HepG2 (cell line): ENCODE measurements around the gene BORCS5. TPM values are rescaled to one million over a fixed set of nuclear protein-coding genes. Genes with fewer than 3 reads are reported as not detected.

Experiments used
- BATF2 ChIP-seq: sonication (generic); formaldehyde crosslinking; IDR thresholded peaks from 2 replicates; pipeline ENCODE4 v1.8.0; 2022; ENCODE audit warnings: mild to moderate bottlenecking, missing genetic modification reagents, moderate library complexity
- CAMTA2 ChIP-seq: sonication (generic); formaldehyde crosslinking; IDR thresholded peaks from 2 replicates; pipeline ENCODE4 v1.4.0; 2020; ENCODE audit warnings: mild to moderate bottlenecking, missing genetic modification reagents, borderline replicate concordance
- CENPT ChIP-seq: sonication (generic); formaldehyde crosslinking; IDR thresholded peaks from 2 replicates; pipeline ENCODE4 v1.8.0; 2022; ENCODE audit warnings: low read depth, mild to moderate bottlenecking, moderate library complexity, missing genetic modification reagents
- ELF3 ChIP-seq: IDR thresholded peaks from 2 replicates; pipeline ENCODE4 v1.6.1; 2016; ENCODE audit warnings: missing genetic modification reagents, missing compliant biosample characterization
- ESRRA ChIP-seq: sonication (generic); formaldehyde crosslinking; IDR thresholded peaks from 2 replicates; pipeline ENCODE4 v1.5.1; 2020; ENCODE audit warnings: mild to moderate bottlenecking, low read depth, missing genetic modification reagents
- GZF1 ChIP-seq: sonication (generic); formaldehyde crosslinking; IDR thresholded peaks from 2 replicates; pipeline ENCODE4 v1.5.1; 2020; ENCODE audit warnings: mild to moderate bottlenecking, missing genetic modification reagents
- KAT2B ChIP-seq: fragments of 150-350 bp; IDR thresholded peaks from 2 replicates; pipeline ENCODE4 v1.6.1; 2014; ENCODE audit warnings: low read depth, low read length, borderline replicate concordance
- KLF11 ChIP-seq: IDR thresholded peaks from 2 replicates; pipeline ENCODE4 v1.6.1; 2016; ENCODE audit warnings: missing compliant biosample characterization
- MXD4 ChIP-seq: IDR thresholded peaks from 2 replicates; pipeline ENCODE4 v1.6.1; 2016; ENCODE audit warnings: mild to moderate bottlenecking, missing biosample characterization, missing genetic modification reagents
- NFKB2 ChIP-seq: sonication (generic); formaldehyde crosslinking; IDR thresholded peaks from 2 replicates; pipeline ENCODE4 v1.4.0; 2020; ENCODE audit warnings: missing genetic modification reagents, borderline replicate concordance
- PAXIP1 ChIP-seq: sonication (generic); formaldehyde crosslinking; conservative IDR thresholded peaks from 2 replicates; pipeline ENCODE4 v1.4.0; 2020; ENCODE audit warnings: mild to moderate bottlenecking, missing genetic modification reagents, moderate library complexity
- PLSCR1 ChIP-seq: sonication (generic); formaldehyde crosslinking; IDR thresholded peaks from 2 replicates; pipeline ENCODE4 v1.5.0; 2020; ENCODE audit warnings: missing genetic modification reagents, mild to moderate bottlenecking, borderline replicate concordance
- RNF2 ChIP-seq: fragments of 450-650 bp; conservative IDR thresholded peaks from 2 replicates; pipeline ENCODE4 v1.6.1; 2016; ENCODE audit warnings: low read depth
- SP140L ChIP-seq: sonication (generic); formaldehyde crosslinking; IDR thresholded peaks from 2 replicates; pipeline ENCODE4 v1.4.0; 2020; ENCODE audit warnings: missing genetic modification reagents, borderline replicate concordance
- ZBTB7B ChIP-seq: sonication (generic); formaldehyde crosslinking; IDR thresholded peaks from 2 replicates; pipeline ENCODE4 v1.4.0; 2020; ENCODE audit warnings: missing genetic modification reagents
- ZNF598 ChIP-seq: sonication (generic); formaldehyde crosslinking; IDR thresholded peaks from 2 replicates; pipeline ENCODE4 v1.5.1; 2020; ENCODE audit warnings: mild to moderate bottlenecking, missing genetic modification reagents, borderline replicate concordance
- ZNF740 ChIP-seq: sonication (generic); formaldehyde crosslinking; IDR thresholded peaks from 2 replicates; pipeline ENCODE4 v1.4.0; 2020; ENCODE audit warnings: missing genetic modification reagents
- ZNF850 ChIP-seq: sonication (generic); formaldehyde crosslinking; conservative IDR thresholded peaks from 2 replicates; pipeline ENCODE4 v1.9.0; 2021; ENCODE audit warnings: mild to moderate bottlenecking, missing genetic modification reagents
- polyA plus RNA-seq, 8 experiments: library from polyadenylated mRNA; depleted of rRNA in 3 of 8; stranded (reverse) in 7 of 8; unstranded in 1 of 8; fragments of >200 nt; fragmentation: Illumina TruSeq in 4 of 8; extraction: Trizol in 4 of 8; gene quantifications; 2 replicates each; pipeline versions ENCODE4 v1.2.1 to v1.2.3, GENCODE V29; 2011 to 2016; ENCODE audit warnings: low read depth in 4 of 8, missing spikeins in 1 of 8, mixed read lengths in 1 of 8; ENCODE audit not compliant: insufficient read depth in 1 of 8
- total RNA-seq, 5 experiments: library from RNA; depleted of rRNA; stranded (reverse); fragments of >200 nt; fragmentation: Illumina TruSeq; extraction: Trizol; gene quantifications; 2 replicates each; pipeline ENCODE4 v1.2.3, GENCODE V29; 2016; ENCODE audit warnings: low read depth in 1 of 5
- TF ChIP-seq, protein P1 (sequence below): IDR thresholded peaks from 2 replicates; pipeline ENCODE4 v1.6.1; 2016; ENCODE audit warnings: mild to moderate bottlenecking, missing biosample characterization, missing genetic modification reagents
- TF ChIP-seq, protein P2 (sequence below): sonication (generic); formaldehyde crosslinking; IDR thresholded peaks from 2 replicates; pipeline ENCODE4 v1.4.0; 2020; ENCODE audit warnings: missing genetic modification reagents, borderline replicate concordance
- TF ChIP-seq, protein P3 (sequence below): sonication (generic); formaldehyde crosslinking; IDR thresholded peaks from 2 replicates; pipeline ENCODE4 v1.4.0; 2020; ENCODE audit warnings: mild to moderate bottlenecking, missing genetic modification reagents

Gene BORCS5
- total and polyA plus RNA-seq, 2 of the 13 experiments (the other 11 are each of a cell fraction or from before 2014, with no cell fraction given): 3.9 to 4.7 TPM

DNA sequence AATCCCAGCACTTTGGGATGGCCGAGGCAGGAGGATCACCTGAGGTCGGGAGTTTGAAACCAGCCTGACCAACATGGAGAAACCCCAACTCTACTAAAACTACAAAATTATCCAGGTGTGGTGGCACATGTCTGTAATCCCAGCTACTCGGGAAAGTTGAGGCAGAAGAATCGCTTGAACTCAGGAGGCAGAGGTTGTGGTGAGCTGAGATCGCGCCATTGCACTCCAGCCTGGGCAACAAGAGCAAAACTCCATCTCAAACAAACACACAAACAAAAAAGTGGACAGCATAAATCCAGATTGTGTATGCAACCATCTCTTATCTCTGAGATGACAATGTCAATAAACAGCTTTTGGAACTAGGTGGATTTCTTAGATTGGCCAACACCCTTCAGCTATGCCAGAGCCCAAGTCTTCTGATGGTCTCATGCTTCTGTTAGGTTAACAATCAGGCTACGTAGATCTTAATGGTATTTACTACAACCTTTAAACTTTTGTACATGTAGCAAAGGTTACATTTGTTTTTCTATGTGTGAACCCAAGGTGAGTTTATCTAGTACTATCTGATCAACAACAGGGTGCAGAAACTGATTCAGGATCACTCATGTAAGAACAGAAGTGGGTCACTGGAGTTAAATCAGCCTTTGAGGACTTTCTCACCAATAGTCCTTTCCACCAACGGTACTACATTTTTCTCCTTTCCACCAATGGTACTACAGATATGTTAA lies 132.1 kb downstream of the BORCS5 start (continued):
- no peak for TF ChIP-seq PLSCR1 (CRISPR knock-in tag)
- no peak for TF ChIP-seq BATF2 (CRISPR knock-in tag)
- TF ChIP-seq RNF2: no peak
- 0 out of 2 replicates have a peak, but pooled peaks have one; percentile 25 for TF ChIP-seq ZBTB7B
- no peak for TF ChIP-seq ZNF598 (CRISPR knock-in tag)
- TF ChIP-seq GZF1 (CRISPR knock-in tag): no peak
- no peak for TF ChIP-seq KLF11
- no peak for TF ChIP-seq CENPT (CRISPR knock-in tag)
- TF ChIP-seq, protein P1, sequence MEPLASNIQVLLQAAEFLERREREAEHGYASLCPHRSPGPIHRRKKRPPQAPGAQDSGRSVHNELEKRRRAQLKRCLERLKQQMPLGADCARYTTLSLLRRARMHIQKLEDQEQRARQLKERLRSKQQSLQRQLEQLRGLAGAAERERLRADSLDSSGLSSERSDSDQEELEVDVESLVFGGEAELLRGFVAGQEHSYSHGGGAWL (CRISPR knock-in tag): no peak
- TF ChIP-seq CAMTA2 (CRISPR knock-in tag): no peak
- TF ChIP-seq ESRRA (CRISPR knock-in tag): 0 out of 2 replicates have a peak, but pooled peaks have one; percentile 32
- 0 out of 2 replicates have a peak, but pooled peaks have one; percentile 18 for TF ChIP-seq ELF3 (CRISPR knock-in tag)
- TF ChIP-seq, protein P2, sequence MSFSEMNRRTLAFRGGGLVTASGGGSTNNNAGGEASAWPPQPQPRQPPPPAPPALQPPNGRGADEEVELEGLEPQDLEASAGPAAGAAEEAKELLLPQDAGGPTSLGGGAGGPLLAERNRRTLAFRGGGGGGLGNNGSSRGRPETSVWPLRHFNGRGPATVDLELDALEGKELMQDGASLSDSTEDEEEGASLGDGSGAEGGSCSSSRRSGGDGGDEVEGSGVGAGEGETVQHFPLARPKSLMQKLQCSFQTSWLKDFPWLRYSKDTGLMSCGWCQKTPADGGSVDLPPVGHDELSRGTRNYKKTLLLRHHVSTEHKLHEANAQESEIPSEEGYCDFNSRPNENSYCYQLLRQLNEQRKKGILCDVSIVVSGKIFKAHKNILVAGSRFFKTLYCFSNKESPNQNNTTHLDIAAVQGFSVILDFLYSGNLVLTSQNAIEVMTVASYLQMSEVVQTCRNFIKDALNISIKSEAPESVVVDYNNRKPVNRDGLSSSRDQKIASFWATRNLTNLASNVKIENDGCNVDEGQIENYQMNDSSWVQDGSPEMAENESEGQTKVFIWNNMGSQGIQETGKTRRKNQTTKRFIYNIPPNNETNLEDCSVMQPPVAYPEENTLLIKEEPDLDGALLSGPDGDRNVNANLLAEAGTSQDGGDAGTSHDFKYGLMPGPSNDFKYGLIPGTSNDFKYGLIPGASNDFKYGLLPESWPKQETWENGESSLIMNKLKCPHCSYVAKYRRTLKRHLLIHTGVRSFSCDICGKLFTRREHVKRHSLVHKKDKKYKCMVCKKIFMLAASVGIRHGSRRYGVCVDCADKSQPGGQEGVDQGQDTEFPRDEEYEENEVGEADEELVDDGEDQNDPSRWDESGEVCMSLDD (CRISPR knock-in tag): no peak
- TF ChIP-seq MXD4 (CRISPR knock-in tag): no peak
- TF ChIP-seq KAT2B: no peak
- peak; percentile 90 for TF ChIP-seq PAXIP1 (CRISPR knock-in tag)
- TF ChIP-seq SP140L: no peak
- TF ChIP-seq ZNF850 (CRISPR knock-in tag): no peak
- no peak for TF ChIP-seq ZNF740
- no peak for TF ChIP-seq NFKB2 (CRISPR knock-in tag)
- TF ChIP-seq, protein P3, sequence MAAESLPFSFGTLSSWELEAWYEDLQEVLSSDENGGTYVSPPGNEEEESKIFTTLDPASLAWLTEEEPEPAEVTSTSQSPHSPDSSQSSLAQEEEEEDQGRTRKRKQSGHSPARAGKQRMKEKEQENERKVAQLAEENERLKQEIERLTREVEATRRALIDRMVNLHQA (CRISPR knock-in tag): no peak
